Esophagus squamous epithelium (tissue), 5 donors: ENCODE measurements around the gene C15orf40. TPM values are rescaled to one million over a fixed set of nuclear protein-coding genes. Genes with fewer than 3 reads are reported as not detected.
A peak's percentile ranks its signal among the peaks of the same experiment; 100 is the strongest.

ENCODE experiments used
- DNase-seq: peaks from one replicate; lab custom pipeline; 2025; lab: John Stamatoyannopoulos, UW
- H3K27ac ChIP-seq, 4 donors: fragments of 200-600 bp; sonication (generic); one replicate each; pipeline ENCODE4 v1.5.1; 2016 to 2019; ENCODE audit warnings: mild to moderate bottlenecking in 1 of 4
- H3K27me3 ChIP-seq, 4 donors: fragments of 200-600 bp; sonication (generic); 1 replicate in 3 of 4; 2 replicates in 1 of 4; pipeline versions ENCODE4 v1.5.1 to v1.6.0; 2017 to 2021; ENCODE audit warnings: antibody characterized with exemption in 1 of 4
- H3K36me3 ChIP-seq, 3 donors: fragments of 200-600 bp; sonication (generic); one replicate each; pipeline ENCODE4 v1.5.1; 2016 to 2019
- H3K4me1 ChIP-seq, 3 donors: fragments of 200-600 bp; sonication (generic); one replicate each; pipeline ENCODE4 v1.5.1; 2017 to 2019
- H3K4me3 ChIP-seq, 4 donors: fragments of 200-600 bp; sonication (generic); 1 replicate in 3 of 4; 2 replicates in 1 of 4; pipeline ENCODE4 v1.5.1; 2016 to 2019; ENCODE audit warnings: mild to moderate bottlenecking in 2 of 4, moderate library complexity in 1 of 4
- H3K9me3 ChIP-seq, 3 donors: fragments of 200-600 bp; sonication (generic); one replicate each; pipeline ENCODE4 v1.5.1; 2016 to 2019
- POLR2A ChIP-seq, 4 donors: fragments of 450-650 bp; IDR thresholded peaks; one replicate each; pipeline ENCODE4 v1.6.1; 2017; ENCODE audit warnings: antibody characterized with exemption in 4 of 4, mild to moderate bottlenecking in 4 of 4, moderate library complexity in 3 of 4
- WGBS, 2 donors: methylation state at CpG; one replicate each; pipeline ENCODE4 v1.1.5; 2018; 5-methylcytosine and 5-hydroxymethylcytosine counted together
- intact Hi-C: fragments of 100-400 bp; cut with DNase I; formaldehyde crosslinking; loops from one replicate; pipeline ENCODE4 v1.15.0; 2022
- total RNA-seq, 4 donors: library from RNA; depleted of rRNA; stranded (reverse); fragments of >200 nt; gene quantifications; one replicate each; pipeline ENCODE4 v1.1.0, GENCODE V29; 2016
- TF ChIP-seq, protein P1 (sequence below), 6 experiments: fragments of 450-650 bp in 4 of 6; fragments of 200-600 bp in 2 of 6; sonication (generic) in 2 of 6; IDR thresholded peaks; one replicate each; pipeline ENCODE4 v1.5.1; 2016 to 2019; ENCODE audit warnings: antibody characterized with exemption in 6 of 6, mild to moderate bottlenecking in 4 of 6, moderate library complexity in 4 of 6
- donor health status: DM: yes; HTN: yes; CAD: no.

The C15orf40 gene
- total RNA-seq, 4 donors from 2014 or later: 6.1 to 31.4 (median 18.6) TPM

DNA sequence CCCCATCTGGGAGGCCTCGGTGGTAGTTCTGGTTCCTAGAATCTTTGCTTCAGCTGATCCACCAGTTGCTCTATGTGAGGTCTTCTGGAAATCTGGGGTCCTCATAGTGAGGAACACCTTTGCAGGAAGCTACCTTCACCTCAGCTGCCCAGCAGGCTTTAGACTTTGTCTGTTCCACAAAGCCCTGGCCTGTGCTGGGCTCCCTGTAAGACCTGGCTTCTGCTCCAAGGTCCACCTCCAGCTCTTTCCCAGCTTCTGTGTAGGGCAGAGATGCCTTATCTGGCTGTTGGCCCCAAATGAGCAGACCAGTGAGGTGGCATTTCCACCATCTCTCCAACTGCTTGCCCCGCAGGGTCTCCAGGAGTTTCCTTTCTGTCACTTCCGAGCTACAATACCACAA, 50.7 kb downstream of the C15orf40 start:
- Histone ChIP-seq H3K9me3 (no peaks in the 10 kb centered on the region), H3K4me1 (peaks cover 0 to 5% (median 0%) of the 10 kb centered on the region in 3 donors), H3K27ac (no peak overlapping the region), H3K27me3 (no peaks in the 10 kb centered on the region), H3K4me3 (no peak overlapping the region), H3K36me3 (no peaks in the 10 kb centered on the region)
- DNase-seq: no peak
- intact Hi-C loops: no loop called here
- 81 to 82% methylated on average over 3 of the region's 3 CpGs for WGBS, 2 donors
- TF ChIP-seq, protein P1, sequence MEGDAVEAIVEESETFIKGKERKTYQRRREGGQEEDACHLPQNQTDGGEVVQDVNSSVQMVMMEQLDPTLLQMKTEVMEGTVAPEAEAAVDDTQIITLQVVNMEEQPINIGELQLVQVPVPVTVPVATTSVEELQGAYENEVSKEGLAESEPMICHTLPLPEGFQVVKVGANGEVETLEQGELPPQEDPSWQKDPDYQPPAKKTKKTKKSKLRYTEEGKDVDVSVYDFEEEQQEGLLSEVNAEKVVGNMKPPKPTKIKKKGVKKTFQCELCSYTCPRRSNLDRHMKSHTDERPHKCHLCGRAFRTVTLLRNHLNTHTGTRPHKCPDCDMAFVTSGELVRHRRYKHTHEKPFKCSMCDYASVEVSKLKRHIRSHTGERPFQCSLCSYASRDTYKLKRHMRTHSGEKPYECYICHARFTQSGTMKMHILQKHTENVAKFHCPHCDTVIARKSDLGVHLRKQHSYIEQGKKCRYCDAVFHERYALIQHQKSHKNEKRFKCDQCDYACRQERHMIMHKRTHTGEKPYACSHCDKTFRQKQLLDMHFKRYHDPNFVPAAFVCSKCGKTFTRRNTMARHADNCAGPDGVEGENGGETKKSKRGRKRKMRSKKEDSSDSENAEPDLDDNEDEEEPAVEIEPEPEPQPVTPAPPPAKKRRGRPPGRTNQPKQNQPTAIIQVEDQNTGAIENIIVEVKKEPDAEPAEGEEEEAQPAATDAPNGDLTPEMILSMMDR (IDR thresholded peaks at IDR 0.05): no peak
- TF ChIP-seq POLR2A (IDR thresholded peaks at IDR 0.05): no peak

DNA sequence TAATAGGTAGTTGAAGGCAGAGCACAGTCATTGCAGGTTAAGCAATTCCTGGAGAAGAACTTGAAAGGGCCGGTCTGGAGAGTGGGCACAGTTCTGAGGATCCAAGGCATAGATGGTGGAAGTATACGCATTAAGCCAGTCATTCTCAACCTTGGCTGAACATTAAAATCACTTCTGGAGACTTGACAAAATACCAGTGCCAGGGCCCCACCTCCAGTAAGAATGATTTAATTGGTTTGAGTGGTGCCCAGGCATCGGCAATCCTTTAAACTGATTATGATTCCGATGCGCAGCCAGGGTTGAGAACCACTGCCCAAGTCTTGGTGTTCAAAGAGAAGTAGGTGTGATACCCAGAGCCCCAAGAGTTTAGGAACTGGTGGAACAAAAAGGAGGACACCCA, 52.0 kb downstream of the C15orf40 start:
- H3K4me3 ChIP-seq: no peak overlapping the region
- TF ChIP-seq, protein P1 (IDR thresholded peaks at IDR 0.05): no peak
- TF ChIP-seq POLR2A (IDR thresholded peaks at IDR 0.05): no peak
- H3K9me3 ChIP-seq: no peaks in the 10 kb centered on the region
- 92% methylated on average over 5 of the region's 5 CpGs for WGBS, 2 donors
- no peaks in the 10 kb centered on the region for H3K27me3 ChIP-seq
- H3K4me1 ChIP-seq: peaks cover 0 to 5% (median 0%) of the 10 kb centered on the region in 3 donors
- intact Hi-C loops: no loop called here
- no peak overlapping the region for H3K27ac ChIP-seq
- no peak for DNase-seq
- H3K36me3 ChIP-seq: no peaks in the 10 kb centered on the region

DNA sequence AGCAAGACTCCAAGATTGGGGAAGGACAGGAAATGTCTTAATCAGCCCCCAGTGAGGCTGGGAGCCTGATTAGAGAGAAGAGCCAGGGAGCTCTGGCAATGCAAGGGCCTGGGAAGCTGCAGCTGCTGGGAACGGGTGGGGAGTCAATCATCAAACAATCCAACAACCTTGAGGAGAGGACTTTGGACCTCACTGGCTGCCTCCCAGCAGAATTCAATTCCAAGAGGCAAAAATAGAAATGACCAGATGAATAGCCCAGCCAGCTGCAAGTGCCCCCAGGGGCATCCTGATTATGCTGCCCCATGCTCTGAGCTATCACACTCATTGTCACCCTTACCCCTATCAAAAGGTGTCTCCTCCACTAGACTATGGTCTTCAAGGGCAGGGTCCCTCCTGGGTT, 52.8 kb downstream of the C15orf40 start:
- Histone ChIP-seq H3K9me3 (no peaks in the 10 kb centered on the region), H3K36me3 (no peaks in the 10 kb centered on the region), H3K27ac (no peak overlapping the region), H3K4me1 (peaks cover 0 to 5% (median 0%) of the 10 kb centered on the region in 3 donors), H3K4me3 (no peak overlapping the region), H3K27me3 (no peaks in the 10 kb centered on the region)
- no peak for DNase-seq
- TF ChIP-seq, protein P1 (IDR thresholded peaks at IDR 0.05): no peak
- no peak for TF ChIP-seq POLR2A (IDR thresholded peaks at IDR 0.05)
- 33 to 67% methylated on average over 1 of the region's 1 CpG for WGBS, 2 donors
- intact Hi-C loops: no loop called here

GRCh38 chr15:82952158-82953081, 59.0 kb downstream of the C15orf40 start, which contains the start of gene HOMER2:
Gene HOMER2, minus strand, starts transcription at chr15:82952720. Its CDS starts 185 bp downstream, at chr15:82952535.
- TF ChIP-seq, protein P1 (IDR thresholded peaks at IDR 0.05): peak in 2 of 6 experiments; percentile 5 to 20
- TF ChIP-seq POLR2A (IDR thresholded peaks at IDR 0.05): no peak
- DNase-seq: no peak
- Histone ChIP-seq H3K27me3 (peaks cover 0 to 30% (median 0%) of the 10 kb centered on the region in 4 donors), H3K27ac (peak within 1 kb of the TSS; percentile 51 to 77 (median 70)), H3K4me1 (peaks cover 4 to 21% (median 11%) of the 10 kb centered on the region in 3 donors), H3K36me3 (no peaks in the 10 kb centered on the region), H3K9me3 (no peaks in the 10 kb centered on the region), H3K4me3 (peak within 1 kb of the TSS; percentile 50 to 86 (median 66))
- WGBS, 2 donors: 0 to 1% methylated on average over 15 to 54 of the region's 119 CpGs
- intact Hi-C loops: no loop called here
